ENCODE data around the gene ADAMTSL1.
"Not testable (repeated sequence)": the region's sequence is repeated elsewhere in the genome, so short reads cannot be mapped to it uniquely, and the experiment has no call there.

Gene ADAMTSL1

DNA sequence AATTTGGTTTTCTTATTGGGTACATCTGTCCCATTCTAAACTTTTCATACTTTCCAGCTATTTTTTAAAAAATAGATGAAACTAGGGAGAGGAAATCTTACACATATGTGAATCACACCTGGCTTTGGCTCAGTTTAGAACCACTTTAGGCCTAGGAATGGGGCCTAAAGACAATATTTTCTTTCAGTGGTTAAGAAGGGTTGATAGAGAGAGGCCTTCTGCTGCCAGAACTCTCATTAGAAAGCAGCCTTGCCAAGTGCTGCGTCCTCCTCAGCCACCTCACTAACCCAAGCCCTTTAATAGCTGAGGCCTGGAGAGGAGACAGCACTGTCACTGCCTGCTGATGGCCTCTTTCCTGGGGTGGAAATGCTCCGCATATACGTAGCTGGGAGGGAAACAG, 391.6 kb downstream of the ADAMTSL1 start:
- H3K9me3 ChIP-seq (ENCODE audit: severe bottlenecking), result no peaks in the 10 kb centered on the region
- no peak overlapping the region for H3K27ac ChIP-seq
- no peaks in the 10 kb centered on the region for H3K27me3 ChIP-seq (ENCODE audit: insufficient read depth, low read depth, severe bottlenecking)
- H3K4me3 ChIP-seq (ENCODE audit: low read depth, low read length), result no peak overlapping the region
- H3K36me3 ChIP-seq, result no peaks in the 10 kb centered on the region
- DNase-seq, result no peak
- TF ChIP-seq CTCF (IDR thresholded peaks at IDR 0.05; ENCODE audit: low read depth, low read length), result no peak

GRCh38 chr9:18866121-18866831, 392.3 kb downstream of the ADAMTSL1 start:
- no peaks in the 10 kb centered on the region for H3K36me3 ChIP-seq
- no peaks in the 10 kb centered on the region for H3K27me3 ChIP-seq (ENCODE audit: insufficient read depth, low read depth, severe bottlenecking)
- no peak overlapping the region for H3K27ac ChIP-seq
- no peaks in the 10 kb centered on the region for H3K9me3 ChIP-seq (ENCODE audit: severe bottlenecking)
- TF ChIP-seq CTCF (IDR thresholded peaks at IDR 0.05; ENCODE audit: low read depth, low read length), result no peak
- no peak overlapping the region for H3K4me3 ChIP-seq (ENCODE audit: low read depth, low read length)
- DNase-seq, result no peak

GRCh38 chr9:18869725-18870124, 395.8 kb downstream of the ADAMTSL1 start:
- TF ChIP-seq CTCF (IDR thresholded peaks at IDR 0.05; ENCODE audit: low read depth, low read length), result no peak
- Histone ChIP-seq H3K4me3 (ENCODE audit: low read depth, low read length) (no peak overlapping the region), H3K27ac (no peak overlapping the region), H3K27me3 (ENCODE audit: insufficient read depth, low read depth, severe bottlenecking) (no peaks in the 10 kb centered on the region), H3K9me3 (ENCODE audit: severe bottlenecking) (no peaks in the 10 kb centered on the region), H3K36me3 (no peaks in the 10 kb centered on the region)
- no peak for DNase-seq

- no peak for DNase-seq
- no peak for TF ChIP-seq CTCF (IDR thresholded peaks at IDR 0.05; ENCODE audit: low read depth, low read length)
- H3K9me3 ChIP-seq (ENCODE audit: severe bottlenecking), result no peaks in the 10 kb centered on the region
- no peaks in the 10 kb centered on the region for H3K27me3 ChIP-seq (ENCODE audit: insufficient read depth, low read depth, severe bottlenecking)
- H3K36me3 ChIP-seq, result no peaks in the 10 kb centered on the region
- H3K27ac ChIP-seq, result no peak overlapping the region
- H3K4me3 ChIP-seq (ENCODE audit: low read depth, low read length), result no peak overlapping the region
Measured at GRCh38 chr9:18874069-18874468, 400.1 kb downstream of the ADAMTSL1 start.

GRCh38 chr9:18874990-18875389, 401.0 kb downstream of the ADAMTSL1 start:
- not testable (repeated sequence) for H3K36me3 ChIP-seq; H3K4me3 ChIP-seq (ENCODE audit: low read depth, low read length); H3K27ac ChIP-seq; DNase-seq; H3K9me3 ChIP-seq (ENCODE audit: severe bottlenecking); H3K27me3 ChIP-seq (ENCODE audit: insufficient read depth, low read depth, severe bottlenecking)

DNA sequence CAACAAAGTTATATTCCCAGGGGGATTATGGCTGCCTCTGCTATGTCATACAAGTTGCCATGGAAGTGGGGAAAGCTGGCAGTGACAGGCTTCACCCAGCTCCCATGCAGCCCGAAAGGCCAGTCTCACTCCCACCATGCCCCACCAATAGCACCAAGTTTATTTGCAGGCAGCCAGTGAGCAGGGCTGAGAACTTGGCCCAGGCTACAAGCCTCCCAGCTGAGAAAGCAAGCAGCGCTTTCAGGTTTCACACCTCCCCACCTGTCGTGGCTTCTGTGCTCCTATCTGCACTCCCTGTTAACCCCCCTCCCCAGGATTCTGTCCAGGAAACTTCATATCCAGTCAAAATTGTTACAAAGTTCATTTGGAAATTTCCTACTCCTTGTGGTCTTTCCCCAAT, 404.0 kb downstream of the ADAMTSL1 start:
- no peak for DNase-seq
- Histone ChIP-seq H3K27me3 (ENCODE audit: insufficient read depth, low read depth, severe bottlenecking) (no peaks in the 10 kb centered on the region), H3K36me3 (no peaks in the 10 kb centered on the region), H3K27ac (no peak overlapping the region), H3K4me3 (ENCODE audit: low read depth, low read length) (no peak overlapping the region), H3K9me3 (ENCODE audit: severe bottlenecking) (no peaks in the 10 kb centered on the region)
- no peak for TF ChIP-seq CTCF (IDR thresholded peaks at IDR 0.05; ENCODE audit: low read depth, low read length)
